SK-N-MC (cell line): ENCODE measurements around the gene HEATR1.

Experiments used
- EZH2 ChIP-seq: fragments of 200-600 bp; sonication (generic); IDR thresholded peaks from one replicate; pipeline ENCODE4 v1.6.1; 2017; ENCODE audit warnings: antibody characterized with exemption
- FOXP2 ChIP-seq: optimal IDR thresholded peaks from 2 replicates; pipeline ENCODE3; 2011; ENCODE audit warnings: mild to moderate bottlenecking, moderate library complexity; ENCODE audit not compliant: insufficient read depth; ENCODE audit errors: extremely low read length, control extremely low read depth
- POLR2AphosphoS5 ChIP-seq: IDR thresholded peaks from 2 replicates; pipeline ENCODE4 v1.6.1; 2012; ENCODE audit warnings: mild to moderate bottlenecking, low read depth, low read length, borderline replicate concordance

- TF ChIP-seq EZH2, result no peak
- no peak for TF ChIP-seq POLR2AphosphoS5
- no peak for TF ChIP-seq FOXP2
Observed at GRCh38 chr1:236508593-236509027, 95.7 kb downstream of the HEATR1 start.
